ENCODE results near the gene MRPS16.
"Not testable (repeated sequence)": the region's sequence is repeated elsewhere in the genome, so short reads cannot be mapped to it uniquely, and the experiment has no call there.

MRPS16 gene

GRCh38 chr10:73252445-73253224 lies at the start of gene MRPS16:
Gene MRPS16, minus strand, starts transcription at chr10:73252644. Its CDS starts 162 bp downstream, at chr10:73252482.
- peak; percentile 91 for DNase-seq

GRCh38 chr10:73296946-73297345 lies 44.5 kb upstream of the MRPS16 start:
- DNase-seq, result no peak

GRCh38 chr10:73293461-73293860 lies 41.0 kb upstream of the MRPS16 start:
- DNase-seq, result no peak

GRCh38 chr10:73289958-73290357 lies 37.5 kb upstream of the MRPS16 start:
- DNase-seq, result no peak

GRCh38 chr10:73287441-73287840 lies 35.0 kb upstream of the MRPS16 start:
- no peak for DNase-seq

- DNase-seq, result no peak
These were observed 28.7 kb upstream of the MRPS16 start for GRCh38 chr10:73281097-73281496.

GRCh38 chr10:73264423-73264822 lies 12.0 kb upstream of the MRPS16 start:
- DNase-seq, result no peak

- no peak for DNase-seq
These were observed 11.4 kb upstream of the MRPS16 start for GRCh38 chr10:73263693-73264347.

- DNase-seq, result no peak
These were observed 10.6 kb upstream of the MRPS16 start for GRCh38 chr10:73262880-73263555.

GRCh38 chr10:73262105-73262730 lies 9.8 kb upstream of the MRPS16 start:
- DNase-seq, result no peak

GRCh38 chr10:73261362-73261995 lies 9.0 kb upstream of the MRPS16 start:
- DNase-seq, result no peak

- DNase-seq, result not testable (repeated sequence)
These were observed 6.2 kb upstream of the MRPS16 start for GRCh38 chr10:73258612-73259011.

GRCh38 chr10:73253225-73253555 lies 746 bp upstream of the MRPS16 start:
- no peak for DNase-seq

GRCh38 chr10:73251683-73252444 lies 580 bp downstream of the MRPS16 start:
- DNase-seq, result peak; percentile 62

GRCh38 chr10:73248259-73248724 lies 4.2 kb downstream of the MRPS16 start:
- DNase-seq, result no peak

- DNase-seq, result no peak
These were observed 4.8 kb downstream of the MRPS16 start for GRCh38 chr10:73247509-73248258.

GRCh38 chr10:73246646-73247508 lies 5.6 kb downstream of the MRPS16 start, which contains the start of gene DNAJC9:
Gene DNAJC9, minus strand, starts transcription at chr10:73247255. Its CDS starts 66 bp downstream, at chr10:73247189.
- peak; percentile 99 for DNase-seq

- no peak for DNase-seq
These were observed 6.2 kb downstream of the MRPS16 start for GRCh38 chr10:73246322-73246645.

GRCh38 chr10:73244866-73245477 lies 7.5 kb downstream of the MRPS16 start:
- no peak for DNase-seq

GRCh38 chr10:73239908-73240307 lies 12.5 kb downstream of the MRPS16 start:
- no peak for DNase-seq
